DMS 273 treated with DMSO at 0.1 percent for 48 hours (cell line): ENCODE data around the gene SOCS6.

ENCODE experiments used
- DNase-seq: peaks from one replicate; lab custom pipeline; 2025; lab: John Stamatoyannopoulos, UW

Gene SOCS6

DNA sequence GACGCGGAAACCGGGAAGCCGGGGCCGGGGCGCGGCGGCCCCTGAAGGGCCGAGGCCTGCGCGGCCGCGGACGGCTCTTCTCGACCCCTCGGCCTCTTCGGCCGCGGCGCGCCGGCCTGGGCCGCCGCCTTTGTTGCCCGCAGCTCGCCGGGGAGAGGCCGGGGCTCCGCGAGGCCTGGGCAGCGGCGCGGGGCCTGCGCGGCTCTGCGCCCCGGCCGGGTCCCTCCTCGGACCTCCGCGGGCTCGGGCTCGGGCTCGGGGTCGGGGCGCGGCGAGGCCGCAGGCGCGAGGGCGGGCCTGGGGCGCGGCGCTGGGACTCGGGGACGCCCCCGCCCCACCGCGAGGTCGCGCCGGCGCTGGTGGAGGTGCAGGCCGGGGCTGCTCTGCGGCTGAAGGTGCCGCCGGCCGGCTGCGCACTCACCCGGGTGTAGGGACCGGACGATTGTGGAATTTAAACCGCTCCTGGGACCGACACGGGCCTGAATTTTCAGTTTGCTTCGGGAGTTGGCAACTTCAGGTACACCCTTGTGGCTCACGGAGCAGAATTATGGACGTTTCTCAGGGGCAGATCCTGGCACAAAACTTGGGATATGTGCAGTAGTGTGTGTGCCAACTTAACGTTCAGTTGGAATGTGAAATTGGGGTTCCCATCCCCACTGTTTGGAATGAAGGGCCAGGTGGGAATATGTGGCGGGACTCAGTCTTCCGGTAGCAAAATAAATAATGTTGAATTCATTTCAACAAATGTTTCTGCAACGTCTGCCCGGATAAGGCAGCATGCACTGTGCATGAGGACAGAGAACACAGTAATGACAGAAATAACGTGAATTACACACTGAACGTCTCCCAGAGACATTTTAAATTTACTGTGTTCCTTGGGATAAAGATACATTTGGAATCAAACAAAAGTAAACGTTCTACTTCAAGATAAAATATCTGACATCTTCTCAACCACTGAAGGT is 787 bp downstream of the SOCS6 start:
- peak; percentile 16 for DNase-seq

GRCh38 chr18:70290482-70291294 is 1.8 kb downstream of the SOCS6 start:
- DNase-seq: no peak

- no peak for DNase-seq
Observed at GRCh38 chr18:70291295-70291574, 2.4 kb downstream of the SOCS6 start.

DNA sequence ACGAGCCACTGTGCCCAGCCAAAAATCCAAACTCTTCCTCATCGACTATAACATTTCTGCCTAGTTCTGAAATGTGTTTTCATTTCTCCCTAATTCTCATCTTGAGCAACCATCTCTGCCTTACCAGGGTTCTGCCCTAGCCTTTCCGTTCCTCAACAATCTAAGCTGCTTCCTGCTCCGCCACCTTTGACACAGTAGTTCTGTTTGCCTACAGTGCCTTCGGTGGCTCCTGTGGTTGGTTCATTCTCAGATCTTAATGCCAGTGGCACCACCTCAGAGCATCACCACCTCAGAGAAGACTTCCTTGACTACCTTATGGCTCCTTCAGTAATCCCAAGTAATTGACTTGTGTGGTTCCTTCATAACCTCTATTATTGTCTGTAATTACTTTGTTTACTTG is 3.8 kb downstream of the SOCS6 start:
- no peak for DNase-seq

DNA sequence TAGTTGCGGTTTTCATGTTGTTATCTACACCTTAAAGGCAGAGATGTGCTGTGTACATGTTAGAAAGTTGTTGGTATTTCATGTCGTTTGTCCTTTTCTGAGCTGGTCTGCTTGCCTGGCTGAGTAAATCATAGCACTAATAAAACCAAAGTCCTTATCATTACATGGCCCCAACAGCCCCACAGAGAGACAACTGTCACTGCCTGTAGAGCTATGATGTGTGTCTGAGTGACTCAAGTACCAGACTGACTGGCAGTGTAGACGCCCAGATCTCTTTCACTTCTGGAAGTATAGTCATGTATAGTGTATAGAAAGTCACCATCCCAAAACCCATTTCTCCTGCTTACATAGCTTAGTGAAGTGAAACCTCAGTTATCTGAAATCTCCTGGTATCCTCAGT is 4.3 kb downstream of the SOCS6 start:
- DNase-seq: no peak

DNA sequence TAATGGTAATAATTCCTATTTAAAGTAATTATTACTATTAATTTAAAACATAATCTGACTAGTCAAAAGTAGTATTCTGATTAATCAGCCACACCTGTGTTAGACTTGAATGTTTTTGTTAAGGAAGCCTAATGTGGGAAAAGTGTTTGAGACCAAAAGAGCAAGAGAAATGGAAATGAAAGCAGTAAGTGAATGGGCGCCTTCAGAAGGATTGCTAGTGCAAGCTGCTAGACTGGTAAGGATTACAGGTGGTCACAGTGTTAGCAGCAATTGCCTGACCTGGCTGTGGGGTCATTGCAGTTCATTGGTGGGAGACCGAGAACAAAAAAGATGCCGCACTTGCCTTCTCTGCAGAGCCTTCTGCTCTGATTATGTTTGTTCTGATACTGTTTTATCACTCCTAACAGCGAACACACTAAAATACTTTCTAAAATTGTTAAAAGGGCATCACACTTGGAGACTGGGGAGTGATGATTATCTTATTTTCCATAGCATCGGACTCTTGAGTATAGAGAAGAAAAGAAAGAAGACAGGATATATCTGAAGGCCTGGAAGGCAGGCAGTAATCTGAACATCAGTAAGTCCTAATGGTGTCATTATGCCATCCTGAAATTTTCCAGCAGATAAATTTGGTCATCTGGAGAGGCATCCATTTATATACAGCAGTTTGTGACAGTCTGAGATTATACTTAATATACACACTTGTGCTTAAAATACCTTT is 5.8 kb downstream of the SOCS6 start:
- DNase-seq: no peak

GRCh38 chr18:70295192-70296188 is 6.6 kb downstream of the SOCS6 start:
- no peak for DNase-seq

DNA sequence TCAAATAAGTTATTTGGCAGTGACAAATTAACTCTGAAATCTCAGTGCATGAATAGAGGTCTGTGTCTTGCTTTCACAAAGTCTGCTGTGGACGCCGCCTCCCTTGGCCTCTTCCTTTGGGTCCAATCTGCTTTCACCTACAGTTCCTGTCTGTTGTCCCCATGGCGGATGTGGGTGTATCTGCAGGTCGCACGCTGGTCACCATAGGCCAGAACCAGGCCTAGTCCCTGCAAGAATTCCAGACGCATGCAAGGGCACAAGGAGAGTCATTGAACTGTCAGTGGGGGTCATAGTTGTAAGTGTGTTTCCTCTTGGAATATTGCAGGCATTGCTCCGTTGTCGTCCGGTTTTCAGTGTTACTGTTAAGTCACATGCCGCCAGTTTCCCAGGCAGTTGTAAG is 7.4 kb downstream of the SOCS6 start:
- DNase-seq: no peak

- no peak for DNase-seq
Observed at GRCh38 chr18:70296781-70297180, 7.9 kb downstream of the SOCS6 start.

GRCh38 chr18:70299393-70299792 is 10.5 kb downstream of the SOCS6 start:
- no peak for DNase-seq

GRCh38 chr18:70301667-70302066 is 12.8 kb downstream of the SOCS6 start:
- no peak for DNase-seq

DNA sequence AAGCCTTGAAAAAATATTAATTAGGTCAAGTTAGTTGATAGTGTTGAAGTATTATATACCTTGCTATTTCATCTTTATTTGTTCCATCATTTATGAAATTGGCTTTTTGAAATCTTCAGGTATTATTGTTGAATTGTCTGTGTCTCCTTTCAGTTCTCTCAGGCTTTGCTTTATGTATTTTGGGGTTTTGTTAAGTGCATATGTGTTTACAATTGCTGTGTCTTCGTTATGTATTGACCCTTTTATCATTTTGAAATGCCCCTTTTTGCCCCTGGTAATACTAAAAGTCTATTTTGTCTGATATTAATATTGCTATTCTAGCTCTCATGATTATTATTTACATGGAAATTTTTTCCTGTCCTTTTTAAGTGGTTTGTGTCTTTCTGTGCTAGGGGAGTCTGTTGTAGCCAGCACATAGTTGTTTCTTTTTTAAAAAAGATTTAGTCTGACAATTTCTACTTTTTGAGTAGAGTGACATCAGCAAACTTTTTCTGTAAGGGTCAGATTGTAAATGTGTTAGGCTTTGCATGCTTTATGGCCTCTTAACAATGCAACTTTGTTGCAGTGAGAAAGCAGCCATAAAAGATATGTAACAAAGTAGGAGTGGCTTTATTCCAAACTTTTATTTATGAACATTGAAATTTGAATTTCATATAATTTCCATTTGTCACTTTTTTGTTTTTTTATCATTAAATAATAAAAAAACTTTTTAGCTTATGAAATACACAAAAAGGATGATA is 19.9 kb downstream of the SOCS6 start:
- DNase-seq: no peak

- no peak for DNase-seq
Observed at GRCh38 chr18:70310560-70311320, 21.9 kb downstream of the SOCS6 start.

GRCh38 chr18:70311726-70312125 is 22.9 kb downstream of the SOCS6 start:
- no peak for DNase-seq

GRCh38 chr18:70313640-70314039 is 24.8 kb downstream of the SOCS6 start:
- no peak for DNase-seq

DNA sequence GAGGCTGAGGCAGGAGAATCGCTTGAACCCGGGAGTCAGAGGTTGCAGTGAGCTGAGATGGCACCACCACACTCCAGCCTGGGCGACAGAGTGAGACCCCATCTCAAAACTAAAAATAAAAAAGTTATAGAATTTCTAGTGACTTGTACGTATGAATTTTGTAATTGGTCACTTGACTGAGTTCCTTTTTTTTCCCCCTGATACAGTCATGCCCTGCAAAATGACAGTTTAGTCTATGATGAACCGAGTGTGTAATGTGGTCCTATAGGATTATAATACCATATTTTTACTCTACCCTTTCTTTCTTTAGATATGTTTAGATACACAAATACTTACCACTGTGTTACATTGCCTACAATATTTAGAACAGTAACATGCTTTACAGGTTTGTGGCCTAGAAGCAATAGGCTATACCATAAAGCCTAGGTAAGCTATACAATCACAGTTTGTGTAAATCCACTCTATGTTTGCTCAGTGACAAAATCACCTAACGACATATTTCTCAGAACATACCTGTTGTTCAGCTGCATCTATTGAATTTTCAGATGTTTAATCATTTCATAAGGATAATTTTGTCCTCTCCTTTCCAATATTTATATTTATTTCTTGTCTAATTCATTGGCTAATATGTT is 25.4 kb downstream of the SOCS6 start:
- no peak for DNase-seq

DNA sequence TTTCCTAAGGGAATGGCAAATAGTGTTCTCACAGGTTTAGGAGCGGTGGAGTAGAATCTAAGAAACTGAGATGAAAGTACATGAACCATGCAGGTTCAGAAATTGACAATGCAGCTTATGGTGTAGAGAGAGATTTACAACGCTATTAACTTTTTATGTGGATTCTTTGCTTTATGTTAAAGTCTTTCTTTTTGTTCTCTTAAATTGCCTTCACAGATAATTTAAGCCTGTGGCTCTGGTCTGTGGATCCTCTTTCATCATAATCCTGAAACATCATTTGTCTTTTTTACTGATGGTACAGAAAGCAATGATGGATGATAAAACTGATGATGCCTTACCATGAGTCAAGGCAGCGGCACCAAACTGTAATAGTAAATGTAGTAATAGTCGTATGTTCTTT is 30.3 kb downstream of the SOCS6 start:
- no peak for DNase-seq

DNA sequence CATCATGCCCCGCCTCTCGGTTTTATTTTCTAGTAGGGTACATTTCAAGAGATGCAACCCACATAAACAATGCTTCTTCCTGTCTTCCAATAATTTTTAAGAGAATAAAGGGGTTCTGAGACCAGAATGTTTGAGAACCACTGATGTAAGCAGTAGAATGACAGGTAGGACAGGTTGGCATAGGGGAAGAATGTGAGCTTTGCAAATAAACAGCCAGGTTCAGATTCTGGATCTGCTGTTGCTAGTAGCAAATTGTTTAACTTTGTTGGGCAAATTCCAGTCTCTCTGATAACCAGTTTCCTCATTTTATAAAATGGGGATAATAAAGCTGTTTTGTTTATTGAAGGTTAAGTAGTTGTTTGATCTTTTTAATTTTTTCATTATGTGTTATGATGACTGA is 32.8 kb downstream of the SOCS6 start:
- no peak for DNase-seq

DNA sequence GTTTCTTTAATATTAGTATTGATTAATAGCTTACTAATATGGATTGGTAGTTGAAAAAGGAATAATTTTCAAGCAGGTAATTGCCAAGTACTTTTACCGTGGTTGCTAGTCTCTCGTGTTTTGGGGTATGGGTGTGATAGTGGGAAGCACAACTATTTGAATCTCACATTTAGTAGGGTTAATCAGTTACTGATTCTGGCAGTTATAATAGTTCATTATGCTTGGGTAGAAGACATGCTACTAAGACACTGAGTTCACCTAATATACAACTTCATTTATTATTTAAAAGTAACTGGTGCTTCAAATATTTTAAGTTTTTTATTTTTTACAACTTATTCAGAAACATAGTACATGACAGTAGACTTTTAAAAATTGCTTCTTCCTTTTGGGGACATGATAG is 33.5 kb downstream of the SOCS6 start:
- no peak for DNase-seq
